CD14-positive monocyte (primary cell): ENCODE results near the gene CCDC86. TPM values are rescaled to one million over a fixed set of nuclear protein-coding genes. Genes with fewer than 3 reads are reported as not detected.

Experiments used
- DNase-seq, 3 donors: peaks; one replicate each; pipeline ENCODE4 v3.0.0-alpha.2; 2011 to 2022
- H2AFZ ChIP-seq: 2 replicates; pipeline ENCODE4 v1.6.0; 2012; ENCODE audit warnings: mild to moderate bottlenecking, low read depth, low read length, inconsistent platforms; ENCODE audit not compliant: insufficient read depth, poor library complexity, severe bottlenecking
- H3K27ac ChIP-seq, 2 donors: 1 replicate in 1 of 2; 2 replicates in 1 of 2; pipeline ENCODE4 v1.5.1; 2012 to 2013; ENCODE audit warnings: low read length in 2 of 2, control low read depth in 1 of 2, inconsistent platforms in 1 of 2, low read depth in 1 of 2, mild to moderate bottlenecking in 1 of 2
- H3K27me3 ChIP-seq, 2 donors: one replicate each; pipeline versions ENCODE4 v1.6.0 to v1.6.1; 2011 to 2013; ENCODE audit warnings: low read length in 2 of 2; ENCODE audit not compliant: control insufficient read depth in 2 of 2, insufficient read depth in 2 of 2
- H3K36me3 ChIP-seq, 2 donors: replicated peaks in 1 of 2; 1 replicate in 1 of 2; 2 replicates in 1 of 2; pipeline versions ENCODE4 v1.5.1 to v1.6.1; 2012 to 2013; ENCODE audit warnings: low read length in 2 of 2, control low read depth in 1 of 2, inconsistent platforms in 1 of 2, mild to moderate bottlenecking in 1 of 2; ENCODE audit not compliant: insufficient read depth in 2 of 2, control insufficient read depth in 1 of 2
- H3K4me1 ChIP-seq, 2 donors: 1 replicate in 1 of 2; 2 replicates in 1 of 2; pipeline versions ENCODE4 v1.5.1 to v1.6.1; 2012 to 2013; ENCODE audit warnings: low read length in 2 of 2, control low read depth in 1 of 2, inconsistent platforms in 1 of 2, mild to moderate bottlenecking in 1 of 2, moderate library complexity in 1 of 2; ENCODE audit not compliant: insufficient read depth in 2 of 2, control insufficient read depth in 1 of 2
- H3K4me2 ChIP-seq: replicated peaks from 2 replicates; pipeline ENCODE3; 2012; ENCODE audit warnings: low read length, moderate library complexity, mild to moderate bottlenecking; ENCODE audit not compliant: poor library complexity, severe bottlenecking; ENCODE audit errors: extremely low read depth
- H3K4me3 ChIP-seq, 3 experiments: fragments of 200-600 bp in 1 of 3; sonication (generic) in 1 of 3; replicated peaks in 1 of 3; 1 replicate in 2 of 3; 2 replicates in 1 of 3; pipeline ENCODE4 v1.5.1; 2011 to 2013; ENCODE audit warnings: low read length in 3 of 3, mild to moderate bottlenecking in 3 of 3, control low read depth in 2 of 3, low read depth in 2 of 3, inconsistent platforms in 1 of 3, moderate library complexity in 1 of 3
- H3K79me2 ChIP-seq: 2 replicates; pipeline ENCODE4 v1.6.0; 2012; ENCODE audit warnings: mild to moderate bottlenecking, control low read depth, inconsistent platforms, low read length, moderate library complexity; ENCODE audit not compliant: insufficient read depth
- H3K9ac ChIP-seq: 2 replicates; pipeline ENCODE4 v1.6.0; 2017; ENCODE audit warnings: low read length, mild to moderate bottlenecking; ENCODE audit not compliant: insufficient read depth, poor library complexity, severe bottlenecking
- H3K9me3 ChIP-seq, 2 donors: replicated peaks in 1 of 2; 1 replicate in 1 of 2; 2 replicates in 1 of 2; pipeline versions ENCODE4 v1.5.1 to v1.6.1; 2012 to 2013; ENCODE audit warnings: low read length in 2 of 2, control low read depth in 1 of 2; ENCODE audit not compliant: control insufficient read depth in 1 of 2, insufficient read depth in 1 of 2
- H4K20me1 ChIP-seq: 2 replicates; pipeline ENCODE4 v1.6.0; 2012; ENCODE audit warnings: mild to moderate bottlenecking, low read length, control low read depth, moderate library complexity; ENCODE audit not compliant: insufficient read depth
- H3K27ac Mint-ChIP-seq, 7 donors: one replicate each; pipeline ENCODE4 v1.8.0; 2020; ENCODE audit warnings: mild to moderate bottlenecking in 7 of 7, mixed read lengths in 7 of 7, moderate library complexity in 6 of 7, inconsistent platforms in 2 of 7
- H3K27me3 Mint-ChIP-seq, 3 donors: one replicate each; pipeline ENCODE4 v1.8.0; 2021 to 2022; ENCODE audit warnings: low read depth in 3 of 3, mild to moderate bottlenecking in 3 of 3, mixed read lengths in 3 of 3, moderate library complexity in 3 of 3, inconsistent platforms in 1 of 3
- H3K36me3 Mint-ChIP-seq, 2 donors: one replicate each; pipeline ENCODE4 v1.8.0; 2020; ENCODE audit warnings: mixed read lengths in 2 of 2, inconsistent platforms in 1 of 2, mild to moderate bottlenecking in 1 of 2
- H3K4me1 Mint-ChIP-seq: one replicate; pipeline ENCODE4 v1.8.0; 2020; ENCODE audit warnings: mild to moderate bottlenecking, mixed read lengths
- H3K4me3 Mint-ChIP-seq, 2 donors: one replicate each; pipeline ENCODE4 v1.8.0; 2020; ENCODE audit warnings: mild to moderate bottlenecking in 2 of 2, mixed read lengths in 2 of 2, moderate library complexity in 1 of 2
- H3K9me3 Mint-ChIP-seq, 7 donors: one replicate each; pipeline ENCODE4 v1.8.0; 2020 to 2022; ENCODE audit warnings: mixed read lengths in 7 of 7, mild to moderate bottlenecking in 6 of 7, moderate library complexity in 6 of 7, inconsistent platforms in 2 of 7
- WGBS: methylation state at CpG from one replicate; pipeline ENCODE4 v1.1.5; 2013; ENCODE audit warnings: missing lambda C conversion rate; ENCODE audit not compliant: insufficient coverage; 5-methylcytosine and 5-hydroxymethylcytosine counted together
- intact Hi-C, 2 donors: fragments of 100-400 bp; cut with micrococcal nuclease; formaldehyde crosslinking; loops; one replicate each; pipeline versions ENCODE4 v1.15.0 to v1.15.1; 2023
- polyA plus RNA-seq, 3 donors: library from polyadenylated mRNA; depleted of rRNA in 1 of 3; unstranded in 2 of 3; stranded (reverse) in 1 of 3; fragments of 300-500 nt in 2 of 3; fragments of >200 nt in 1 of 3; fragmentation: Illumina TruSeq in 2 of 3; gene quantifications; 1 replicate in 2 of 3; 2 replicates in 1 of 3; pipeline ENCODE4 v1.2.3, GENCODE V29; 2012 to 2021
- TF ChIP-seq, protein P1 (sequence below): fragments of 200-600 bp; IDR thresholded peaks from one replicate; pipeline ENCODE4 v1.8.0; 2022; ENCODE audit warnings: antibody characterized with exemption, mild to moderate bottlenecking

CCDC86 gene
- polyA plus RNA-seq, 3 donors: 7.2 to 10.2 (median 8.3) TPM

GRCh38 chr11:60831501-60832079 is 10.3 kb upstream of the CCDC86 start:
- Mint-ChIP-seq H3K36me3 (no peaks in the 10 kb centered on the region), H3K9me3 (peaks cover 0 to 3% (median 0%) of the 10 kb centered on the region in 7 donors), H3K4me3 (no peak overlapping the region), H3K27ac (no peak overlapping the region), H3K27me3 (peaks cover 2 to 5% (median 3%) of the 10 kb centered on the region in 3 donors), H3K4me1 (peaks cover 30% of the 10 kb centered on the region)
- no peaks in the 10 kb centered on the region for H3K79me2 ChIP-seq
- H3K27me3 ChIP-seq: peaks cover 0 to 2% of the 10 kb centered on the region in 2 donors
- H3K9me3 ChIP-seq: no peaks in the 10 kb centered on the region
- no peaks in the 10 kb centered on the region for H3K36me3 ChIP-seq
- peaks cover 27 to 31% of the 10 kb centered on the region in 2 donors for H3K4me1 ChIP-seq
- intact Hi-C loops: loop anchor here (1.0 to 10.0 kb wide), 4 partner anchors 56 to 303 kb away; no protein-coding TSS in a partner anchor
- no peaks in the 10 kb centered on the region for H4K20me1 ChIP-seq
- no peak overlapping the region for H3K4me2 ChIP-seq
- H3K27ac ChIP-seq: no peak overlapping the region
- no peak overlapping the region for H3K9ac ChIP-seq
- H3K4me3 ChIP-seq: no peak overlapping the region
- TF ChIP-seq, protein P1, sequence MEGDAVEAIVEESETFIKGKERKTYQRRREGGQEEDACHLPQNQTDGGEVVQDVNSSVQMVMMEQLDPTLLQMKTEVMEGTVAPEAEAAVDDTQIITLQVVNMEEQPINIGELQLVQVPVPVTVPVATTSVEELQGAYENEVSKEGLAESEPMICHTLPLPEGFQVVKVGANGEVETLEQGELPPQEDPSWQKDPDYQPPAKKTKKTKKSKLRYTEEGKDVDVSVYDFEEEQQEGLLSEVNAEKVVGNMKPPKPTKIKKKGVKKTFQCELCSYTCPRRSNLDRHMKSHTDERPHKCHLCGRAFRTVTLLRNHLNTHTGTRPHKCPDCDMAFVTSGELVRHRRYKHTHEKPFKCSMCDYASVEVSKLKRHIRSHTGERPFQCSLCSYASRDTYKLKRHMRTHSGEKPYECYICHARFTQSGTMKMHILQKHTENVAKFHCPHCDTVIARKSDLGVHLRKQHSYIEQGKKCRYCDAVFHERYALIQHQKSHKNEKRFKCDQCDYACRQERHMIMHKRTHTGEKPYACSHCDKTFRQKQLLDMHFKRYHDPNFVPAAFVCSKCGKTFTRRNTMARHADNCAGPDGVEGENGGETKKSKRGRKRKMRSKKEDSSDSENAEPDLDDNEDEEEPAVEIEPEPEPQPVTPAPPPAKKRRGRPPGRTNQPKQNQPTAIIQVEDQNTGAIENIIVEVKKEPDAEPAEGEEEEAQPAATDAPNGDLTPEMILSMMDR: no peak
- no peak for DNase-seq
- 53% methylated on average over 3 of the region's 7 CpGs for WGBS
- H2AFZ ChIP-seq: no peak overlapping the region

DNA sequence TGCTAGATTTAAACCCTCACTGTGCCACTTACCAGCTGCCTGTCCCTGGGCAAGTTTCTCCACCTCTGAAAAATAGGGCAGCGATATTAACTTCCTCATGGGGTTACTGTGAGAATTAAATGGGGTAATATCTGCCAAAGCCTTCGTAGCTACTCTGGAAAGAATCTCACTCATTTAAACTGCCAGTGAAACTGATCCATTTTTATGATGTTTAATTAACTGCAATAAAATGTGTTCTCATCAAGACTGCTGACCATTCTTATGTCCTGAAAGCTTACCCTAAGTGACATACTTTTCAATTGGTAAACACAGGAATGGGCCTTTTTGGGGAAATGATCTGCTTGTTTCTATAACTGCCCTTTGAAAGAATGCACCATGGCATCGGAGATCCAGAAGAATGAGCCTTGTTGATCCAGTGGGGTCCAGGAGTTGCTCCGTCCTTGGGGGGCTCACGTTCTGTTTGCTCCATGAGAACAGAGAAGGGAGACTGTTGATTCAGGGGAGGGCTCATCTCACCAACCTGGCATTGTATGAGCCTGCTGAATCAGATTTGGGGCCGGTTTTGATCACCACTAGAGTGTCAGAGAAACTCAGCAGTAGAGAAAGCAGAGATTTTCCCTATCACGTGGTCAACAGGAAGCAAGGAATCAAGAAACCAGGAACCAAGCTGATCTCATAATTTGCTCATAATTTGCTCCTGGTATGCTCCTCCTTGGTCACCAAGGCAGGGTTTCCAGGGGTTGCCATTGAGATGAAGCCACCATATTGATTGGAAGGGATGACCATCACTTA is 7.0 kb upstream of the CCDC86 start:
- WGBS: 73% methylated on average over 5 of the region's 7 CpGs
- Histone ChIP-seq H3K36me3 (no peaks in the 10 kb centered on the region), H3K4me2 (peak overlapping the region; percentile 45), H3K4me3 (peak overlapping the region in 1 of 3 experiments; percentile 42), H3K9me3 (no peaks in the 10 kb centered on the region), H3K27ac (peak overlapping the region; percentile 50 to 75), H3K79me2 (no peaks in the 10 kb centered on the region), H3K27me3 (peaks cover 0 to 2% of the 10 kb centered on the region in 2 donors), H3K4me1 (peaks cover 36 to 37% of the 10 kb centered on the region in 2 donors), H2AFZ (no peak overlapping the region), H4K20me1 (no peaks in the 10 kb centered on the region), H3K9ac (no peak overlapping the region)
- Mint-ChIP-seq H3K4me1 (peaks cover 38% of the 10 kb centered on the region), H3K4me3 (peak overlapping the region in 1 of 2 donors; percentile 56), H3K9me3 (peaks cover 0 to 3% (median 0%) of the 10 kb centered on the region in 7 donors), H3K27me3 (peaks cover 1 to 6% (median 5%) of the 10 kb centered on the region in 3 donors), H3K36me3 (no peaks in the 10 kb centered on the region), H3K27ac (peak overlapping the region; percentile 85 to 96 (median 92))
- TF ChIP-seq, protein P1: no peak
- intact Hi-C loops: loop anchor here (5.0 to 10.0 kb wide), 2 partner anchors 57 to 300 kb away; no protein-coding TSS in a partner anchor
- DNase-seq: peak; percentile 12 to 41 (median 36)
